Heart left ventricle (tissue), 13 donors: ENCODE data around the gene LGALS9C.
"Not testable (repeated sequence)": the region's sequence is repeated elsewhere in the genome, so short reads cannot be mapped to it uniquely, and the experiment has no call there.

Source experiments
- CTCF ChIP-seq, 12 donors: fragments of 200-600 bp; sonication (generic) in 4 of 12; IDR thresholded peaks; one replicate each; pipeline versions ENCODE4 v1.5.0 to v1.8.0; 2018 to 2022; ENCODE audit warnings: antibody characterized with exemption in 12 of 12, mild to moderate bottlenecking in 5 of 12
- POLR2A ChIP-seq, 2 donors: fragments of 450-650 bp; IDR thresholded peaks; one replicate each; pipeline ENCODE4 v1.6.1; 2017; ENCODE audit warnings: antibody characterized with exemption in 2 of 2, mild to moderate bottlenecking in 2 of 2, moderate library complexity in 2 of 2
- donor health status: ischemic (EF 13 %, LVEDD 7.1; RV severe dilation, severe dysfunction).
- donor health status: DM: no; HTN: yes; CAD: no.
- donor health status: DM: no; HTN: no; CAD: no.
- donor health status: ischemic (EF 25% LVEDD 6.9; RV normal size, moderate dysfunction).
- donor health status: ischemic (EF 25% LVEDD 5.7; RV mildly dilated, moderate dysfunction).
- donor health status: ischemic (EF 35%, LVEDD 5.7; RV mildly dilated, moderate dysfunction).
- donor health status: nonischemic (EF 11% LVEDD 7.7; RV severe dilation, severe dysfunction).
- donor health status: DM: yes; HTN: yes; CAD: no.
- donor health status: PGD.
- donor health status: ischemic (EF 29% LVEDD 5.4; RV normal size, mild dysfunction).
- donor health status: nonischemic (EF 23%, LVEDD 6.1; RV moderate dilation, normal function).

GRCh38 chr17:18485936-18486464, 9.4 kb downstream of the LGALS9C start:
- TF ChIP-seq CTCF, POLR2A (IDR thresholded peaks at IDR 0.05): not testable (repeated sequence)
